ENCODE measurements around the gene NUTM2D.
"Not testable (repeated sequence)": the region's sequence is repeated elsewhere in the genome, so short reads cannot be mapped to it uniquely, and the experiment has no call there.

DNA sequence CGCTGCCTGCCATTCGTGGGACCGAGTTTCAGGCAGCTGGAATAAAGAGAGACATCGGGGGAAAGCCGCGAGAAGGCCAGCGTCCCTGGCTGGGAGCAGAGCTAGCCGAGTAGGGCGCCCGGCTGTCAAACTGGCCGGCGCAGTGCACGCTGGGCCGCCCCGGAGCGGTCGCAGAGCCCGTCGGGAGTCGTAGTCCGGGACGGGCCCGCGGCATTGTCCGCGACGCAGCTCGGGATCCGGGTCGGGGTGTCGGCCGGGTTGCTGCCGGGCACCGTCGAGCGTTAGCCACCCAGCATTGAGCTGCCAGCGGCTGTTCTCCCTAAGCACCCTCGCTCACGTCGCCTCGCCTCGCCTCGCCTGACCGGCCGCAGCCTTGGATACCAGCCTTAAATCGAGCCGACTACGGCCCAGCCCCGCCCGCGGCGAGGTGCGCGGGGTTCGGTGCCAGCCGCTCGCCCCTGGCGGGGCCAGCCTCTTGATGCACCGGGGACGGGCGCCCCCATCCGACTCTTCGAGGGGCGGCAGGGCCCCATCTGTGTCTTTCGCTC, 14.8 kb upstream of the NUTM2D start:
- TF ChIP-seq CTCF, POLR2A (IDR thresholded peaks at IDR 0.05): not testable (repeated sequence)
